Glomerular endothelial cell (primary cell): ENCODE results near the gene BEGAIN. TPM values are rescaled to one million over a fixed set of nuclear protein-coding genes. Genes with fewer than 3 reads are reported as not detected.

ENCODE experiments used
- DNase-seq: peaks from one replicate; pipeline ENCODE4 v3.0.0-alpha.2; 2011; ENCODE audit warnings: low read depth, low spot score; ENCODE audit errors: extremely low read depth
- total RNA-seq: library from RNA; depleted of rRNA; stranded (reverse); fragments of >200 nt; gene quantifications from 2 replicates; pipeline ENCODE4 v1.2.3, GENCODE V29; 2015

Gene BEGAIN
- total RNA-seq, 1 donor from 2014 or later: not detected

DNA sequence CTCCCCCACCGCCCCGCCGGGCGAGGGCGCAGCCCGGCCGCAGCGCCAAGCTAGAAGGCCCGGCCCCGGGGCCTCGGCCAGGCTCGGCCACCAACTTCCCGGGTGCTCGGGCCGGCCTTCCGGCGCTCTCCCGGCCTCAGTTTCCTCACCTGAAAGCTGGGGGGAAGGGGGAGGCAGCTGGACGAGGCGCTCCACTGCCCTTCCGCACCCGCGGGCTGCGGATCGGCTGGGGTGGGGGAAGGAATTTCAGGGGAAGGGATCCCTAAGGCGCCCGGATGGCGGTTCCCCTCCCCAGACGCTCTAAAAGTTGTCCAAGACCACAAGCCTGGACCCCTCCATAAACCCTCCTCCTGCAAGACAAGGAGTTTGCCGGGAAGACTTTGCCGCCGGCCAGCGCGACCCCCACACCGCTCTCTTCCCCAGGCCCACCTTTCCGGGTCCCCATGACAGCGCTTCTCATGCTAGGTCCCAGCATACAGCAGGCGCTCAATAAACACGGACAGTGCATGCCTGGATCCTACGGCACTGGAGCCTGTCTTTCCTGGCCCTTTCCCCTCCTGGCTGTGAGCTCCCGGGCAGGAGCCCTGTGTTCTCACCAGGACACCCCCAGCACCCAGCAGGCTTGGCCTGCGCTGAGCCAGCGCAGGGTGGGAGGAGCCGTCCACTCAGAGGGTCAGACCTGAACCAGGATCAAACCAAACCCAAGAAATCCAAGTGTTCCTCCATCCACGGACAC is 18.1 kb downstream of the BEGAIN start:
- DNase-seq: no peak

DNA sequence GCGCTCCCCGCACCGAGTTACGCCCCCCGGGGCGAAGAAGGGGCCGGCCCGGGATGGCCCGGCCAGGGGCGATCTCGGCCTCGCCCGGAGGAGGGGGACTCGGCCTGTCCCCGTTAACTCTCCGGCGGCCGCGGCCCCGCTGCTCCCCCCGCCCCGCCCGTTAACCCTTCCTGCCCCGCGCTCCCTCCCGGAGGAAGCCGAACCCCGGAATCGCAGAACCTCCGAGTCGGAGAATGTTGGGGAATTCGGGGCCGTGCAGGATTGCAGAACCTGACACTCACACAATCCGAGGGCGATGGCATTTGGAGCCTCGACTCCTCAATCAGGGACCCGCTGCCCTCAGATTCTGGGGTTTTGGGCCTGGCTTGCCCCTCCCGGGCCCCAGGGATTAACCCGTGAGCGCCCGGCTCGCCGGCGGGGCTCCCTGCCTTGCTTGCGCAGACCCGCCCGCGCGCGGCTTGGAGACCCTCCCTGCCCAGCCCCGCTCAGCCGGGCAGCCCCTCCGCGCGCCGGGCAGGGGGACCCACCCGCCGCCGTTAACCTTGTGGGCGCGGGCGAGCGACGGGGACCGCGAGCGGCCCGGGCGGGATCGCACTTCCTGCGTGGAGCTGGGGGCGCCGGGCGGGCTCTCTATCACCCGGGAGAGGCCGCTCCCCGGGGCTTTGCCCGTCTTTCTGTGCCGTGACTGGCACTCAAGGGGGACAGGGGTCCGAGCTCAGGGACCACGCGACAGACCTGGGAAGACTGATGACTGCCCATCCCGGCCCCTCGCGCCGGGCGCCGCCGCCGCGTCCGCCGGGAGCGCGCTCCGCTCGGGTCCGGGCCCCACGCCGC is 18.8 kb downstream of the BEGAIN start:
- DNase-seq: no peak

DNA sequence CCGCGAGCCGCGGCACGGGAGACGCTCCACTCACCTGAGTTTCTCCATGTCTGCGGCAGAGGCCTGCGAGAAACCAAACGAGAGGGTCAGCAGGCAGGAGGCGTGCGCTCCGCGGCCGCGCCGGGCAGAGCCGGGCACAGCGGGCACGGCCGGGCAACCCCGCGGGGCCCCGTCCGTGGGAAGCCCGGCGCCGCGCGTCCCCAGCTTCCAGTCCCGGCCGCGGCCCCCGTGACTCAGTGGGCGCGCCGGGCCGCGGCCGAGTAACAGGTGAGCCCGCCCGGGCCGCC is 19.4 kb downstream of the BEGAIN start:
- no peak for DNase-seq

DNA sequence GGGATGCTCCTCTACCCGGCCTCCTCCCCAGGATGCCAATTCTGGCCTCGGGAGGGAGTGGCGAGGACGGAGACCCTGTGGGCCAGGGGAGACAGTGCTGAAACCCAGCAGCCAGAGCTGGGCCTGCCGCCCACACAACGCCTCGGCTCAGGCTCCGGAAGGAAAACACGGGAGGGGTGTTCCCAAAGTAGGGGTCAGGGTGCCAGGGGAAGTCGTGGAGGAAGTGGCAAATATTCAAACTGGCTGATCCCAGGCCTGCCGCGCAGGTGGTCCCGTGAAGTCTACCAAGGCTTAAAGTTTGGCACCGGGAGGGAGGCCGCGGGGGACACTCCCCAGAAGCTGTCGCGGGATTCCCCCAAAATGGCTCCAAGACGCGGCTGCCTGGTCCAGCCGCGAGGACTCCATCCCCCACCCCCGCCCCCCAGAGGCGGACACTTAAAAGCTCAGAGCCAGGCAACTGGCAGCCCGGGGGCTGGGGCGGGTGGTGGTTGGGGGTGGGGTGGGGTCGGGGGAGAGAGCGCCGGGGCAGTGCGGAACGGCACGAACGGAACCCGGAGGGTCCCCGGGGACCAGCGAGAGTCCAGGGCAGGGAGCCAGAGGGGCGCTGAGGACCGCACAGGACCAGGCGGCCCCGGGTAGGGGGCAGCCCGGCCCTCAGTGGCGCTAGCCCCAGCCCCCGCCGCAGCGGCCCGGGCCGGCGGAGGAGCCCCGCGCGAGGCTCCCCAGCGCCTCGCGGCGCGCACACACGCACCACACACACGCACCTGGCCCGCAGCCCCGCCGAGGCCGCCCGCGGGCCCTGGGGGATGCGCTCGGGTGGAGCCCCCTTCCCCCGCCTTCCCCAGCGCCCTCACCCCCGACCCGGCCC is 20.0 kb downstream of the BEGAIN start:
- no peak for DNase-seq

DNA sequence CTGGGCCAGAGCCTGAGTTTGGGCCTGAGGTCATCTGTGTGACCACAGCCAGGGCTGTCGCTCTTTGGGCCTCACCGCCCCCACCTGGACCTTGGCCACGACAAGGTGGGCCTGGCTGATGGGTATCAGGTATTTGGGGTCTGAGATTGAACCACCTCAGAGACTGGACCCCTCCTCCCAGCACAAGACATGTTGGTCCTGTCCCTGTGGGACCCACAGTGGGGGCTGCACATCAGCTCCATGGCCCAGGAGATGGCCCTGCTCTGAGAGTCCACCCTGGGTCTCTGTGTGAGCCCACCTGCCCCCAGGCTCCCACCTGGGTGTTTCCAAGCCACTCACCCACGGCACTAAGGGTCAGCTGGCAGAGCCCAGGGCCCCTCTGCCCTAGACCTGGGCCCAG is 20.6 kb downstream of the BEGAIN start:
- DNase-seq: no peak

DNA sequence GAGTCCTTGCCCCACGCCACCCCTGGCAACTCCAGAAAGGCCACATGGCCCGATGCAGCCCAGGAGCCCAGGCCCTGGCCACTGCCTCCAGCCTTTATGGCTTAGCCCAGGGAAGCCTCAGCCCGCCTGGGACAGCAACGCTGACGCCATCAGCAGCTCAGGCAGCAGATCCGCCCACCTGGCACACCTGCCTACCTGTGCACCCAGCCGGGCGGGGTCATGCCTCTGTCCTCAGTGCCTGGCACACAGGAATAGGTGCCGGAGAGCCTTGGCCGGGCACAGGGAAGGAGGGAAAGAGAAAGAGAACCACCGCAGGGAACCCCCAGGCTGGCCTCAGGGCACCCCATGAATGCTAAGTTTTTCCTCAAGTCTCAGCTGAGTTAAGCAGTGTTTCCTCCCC is 21.1 kb downstream of the BEGAIN start:
- DNase-seq: no peak

DNA sequence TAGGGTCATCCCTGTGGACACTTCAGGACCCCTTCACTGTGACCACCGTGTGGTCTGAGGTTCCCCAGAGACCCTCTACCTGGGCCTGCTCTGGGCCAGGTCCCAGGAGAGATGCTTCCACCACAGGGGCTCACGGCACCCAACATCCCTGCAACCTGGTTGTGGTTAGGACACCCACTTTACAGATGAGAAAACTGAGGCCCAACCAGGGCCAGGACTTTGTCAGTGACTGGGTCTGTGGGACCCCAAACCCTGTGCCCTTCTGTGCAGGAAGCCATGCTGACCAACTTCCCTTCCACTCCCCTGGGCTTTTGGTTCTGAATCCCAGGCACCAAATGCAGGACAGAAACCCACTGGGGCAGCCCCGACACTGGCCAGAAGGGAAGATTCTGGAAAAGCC is 21.6 kb downstream of the BEGAIN start:
- DNase-seq: no peak

DNA sequence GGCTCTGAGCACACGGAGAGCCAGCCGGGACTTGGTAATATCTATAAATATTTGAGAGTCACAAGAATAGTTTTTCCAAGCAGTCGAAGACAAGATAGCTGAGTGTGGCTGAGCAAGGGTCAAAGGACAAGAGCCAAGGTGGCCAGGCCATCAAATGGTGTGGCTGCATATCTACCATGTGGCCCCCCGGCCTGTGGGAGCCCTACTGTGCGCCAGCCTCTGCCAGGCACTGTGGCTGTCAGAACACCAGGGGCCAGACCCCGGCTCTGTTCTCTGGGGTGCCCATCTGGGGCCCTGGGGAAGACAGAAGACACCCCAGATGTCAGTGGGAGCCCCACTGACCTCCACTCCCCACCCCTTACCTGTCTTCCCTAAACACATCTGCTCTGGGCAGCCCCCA is 22.7 kb downstream of the BEGAIN start:
- no peak for DNase-seq

DNA sequence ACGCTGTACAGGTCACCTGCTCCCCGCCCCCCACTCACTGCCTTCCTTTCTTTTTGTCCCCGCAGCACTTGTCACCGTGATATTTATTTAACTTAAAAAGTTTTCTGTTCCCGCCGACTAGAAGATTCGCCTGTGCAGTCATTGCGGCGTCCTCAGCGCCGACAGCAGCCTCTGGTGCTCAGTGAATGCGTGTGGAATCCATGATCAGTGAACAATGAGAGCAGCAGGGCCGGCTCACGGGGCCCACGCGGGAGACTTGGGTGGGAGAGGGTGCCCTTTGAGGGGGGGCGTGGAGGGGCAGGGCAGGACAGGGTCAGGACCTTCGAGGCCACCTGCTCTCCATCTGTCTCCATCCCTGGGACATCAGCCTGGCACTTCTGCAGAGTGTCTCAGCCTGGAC is 24.5 kb downstream of the BEGAIN start:
- no peak for DNase-seq

DNA sequence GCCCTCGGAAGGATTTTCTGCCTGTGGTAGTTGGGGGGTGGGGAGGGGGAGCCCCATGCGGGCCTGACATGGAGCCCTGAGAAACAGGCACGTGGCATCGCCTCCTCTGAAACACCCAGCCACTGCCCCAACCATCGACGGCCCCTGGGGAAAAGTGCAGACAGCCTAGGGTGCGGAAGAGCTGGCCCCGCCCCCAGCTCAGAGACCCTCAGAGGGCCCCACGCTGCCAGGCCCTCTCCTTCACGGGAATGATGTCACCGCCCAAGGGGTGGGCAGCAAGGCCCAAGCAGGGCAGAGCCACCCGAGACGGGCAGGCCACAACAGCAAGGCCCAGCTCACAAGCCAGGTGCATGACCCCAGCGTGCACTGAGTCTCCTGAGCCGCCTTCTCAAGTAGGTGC is 26.2 kb downstream of the BEGAIN start:
- no peak for DNase-seq

DNA sequence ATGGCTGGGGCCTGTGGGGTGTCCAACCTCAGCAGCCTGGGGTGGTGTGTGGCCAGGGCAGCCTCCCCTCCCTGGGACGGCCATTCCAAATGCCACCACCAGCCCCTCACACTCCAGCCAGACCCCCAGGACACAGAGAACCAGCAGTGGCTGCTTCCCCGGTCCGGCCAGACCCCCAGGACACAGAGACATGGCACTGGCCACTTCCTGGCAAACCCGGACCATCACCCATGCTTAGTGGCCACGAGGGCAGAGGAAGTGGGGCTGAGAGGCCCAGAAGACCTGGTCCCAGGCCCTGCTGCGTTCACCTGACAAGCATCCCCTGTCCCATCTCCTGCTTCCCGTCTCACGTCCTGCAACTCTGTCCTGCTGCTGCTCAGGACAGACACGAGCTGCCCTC is 26.7 kb downstream of the BEGAIN start:
- DNase-seq: no peak

DNA sequence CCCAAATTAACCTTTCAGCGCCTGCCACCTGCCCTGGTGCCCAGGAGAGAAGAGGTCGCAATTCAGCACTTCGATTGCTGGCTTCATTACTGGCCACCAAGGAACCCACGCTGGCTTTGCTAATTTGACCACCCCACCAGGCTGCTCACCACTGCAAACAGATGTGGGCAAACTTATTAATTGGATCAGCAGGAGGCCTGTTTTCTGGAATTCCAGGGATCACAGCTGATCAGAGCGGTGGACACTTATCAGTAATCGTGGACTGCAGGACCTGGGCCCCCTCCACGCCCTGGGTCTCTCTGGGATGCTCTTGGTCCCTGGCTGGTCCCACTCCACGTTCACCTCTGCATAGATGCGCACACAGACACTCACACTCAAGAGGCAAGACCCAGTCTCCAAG is 27.8 kb downstream of the BEGAIN start:
- DNase-seq: no peak

DNA sequence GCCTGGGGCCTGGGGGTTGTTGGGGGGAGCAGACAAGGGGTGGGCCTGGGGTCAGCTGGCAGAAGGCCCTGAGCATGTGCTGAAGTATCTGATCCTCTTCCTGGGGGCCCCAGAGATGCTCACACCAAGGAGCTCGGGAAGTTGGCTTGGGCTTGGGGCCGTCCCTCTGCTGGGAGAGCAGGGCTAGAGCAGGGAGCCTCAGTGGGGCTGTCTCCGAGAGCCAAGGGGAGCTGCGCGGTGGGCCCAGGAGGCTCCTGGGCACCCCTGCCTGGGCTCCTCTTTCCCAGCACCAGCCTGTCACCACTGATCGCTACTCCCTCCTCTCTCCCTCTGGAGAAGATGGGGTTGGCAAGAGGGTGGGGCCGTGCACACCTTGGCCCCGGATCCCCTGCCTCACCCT is 28.3 kb downstream of the BEGAIN start:
- DNase-seq: no peak

DNA sequence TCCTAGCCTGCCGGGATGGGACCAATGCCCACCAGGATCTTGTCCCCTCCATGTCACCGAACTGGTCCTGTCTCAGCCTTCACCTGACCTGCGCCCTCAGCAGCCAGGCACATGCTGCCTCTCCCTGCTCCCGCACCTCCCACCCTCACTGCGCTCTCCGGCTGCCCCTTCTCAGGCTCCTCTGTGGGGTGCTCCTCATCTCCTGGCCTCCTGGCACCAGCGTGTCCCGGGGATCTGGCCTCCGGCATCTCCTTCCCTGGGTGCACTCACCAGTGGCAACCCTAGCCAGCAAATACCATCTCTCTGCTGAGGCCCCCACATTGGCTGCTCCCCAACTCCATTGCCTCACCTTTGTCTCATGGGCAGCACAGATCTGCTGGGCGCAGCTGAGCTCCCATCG is 29.0 kb downstream of the BEGAIN start:
- no peak for DNase-seq

DNA sequence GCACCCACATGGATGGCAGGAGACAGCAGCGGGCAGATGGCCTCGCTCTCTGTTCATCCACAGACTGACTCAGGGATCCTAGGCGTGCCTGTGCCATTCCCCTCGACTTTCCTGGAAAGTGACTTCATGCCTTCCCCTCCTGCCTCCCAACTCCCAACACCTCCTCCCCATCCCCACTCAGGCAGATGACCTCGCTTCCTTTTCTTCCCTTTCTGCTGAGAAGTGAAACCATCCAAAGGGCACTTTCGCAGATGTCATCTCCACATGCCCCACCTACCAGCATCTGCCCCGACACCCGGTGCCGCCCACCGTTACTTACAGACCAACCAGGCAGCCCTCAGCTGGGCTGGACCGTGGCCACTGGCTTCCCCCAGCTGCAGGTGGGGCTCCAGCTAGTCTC is 29.6 kb downstream of the BEGAIN start:
- no peak for DNase-seq

DNA sequence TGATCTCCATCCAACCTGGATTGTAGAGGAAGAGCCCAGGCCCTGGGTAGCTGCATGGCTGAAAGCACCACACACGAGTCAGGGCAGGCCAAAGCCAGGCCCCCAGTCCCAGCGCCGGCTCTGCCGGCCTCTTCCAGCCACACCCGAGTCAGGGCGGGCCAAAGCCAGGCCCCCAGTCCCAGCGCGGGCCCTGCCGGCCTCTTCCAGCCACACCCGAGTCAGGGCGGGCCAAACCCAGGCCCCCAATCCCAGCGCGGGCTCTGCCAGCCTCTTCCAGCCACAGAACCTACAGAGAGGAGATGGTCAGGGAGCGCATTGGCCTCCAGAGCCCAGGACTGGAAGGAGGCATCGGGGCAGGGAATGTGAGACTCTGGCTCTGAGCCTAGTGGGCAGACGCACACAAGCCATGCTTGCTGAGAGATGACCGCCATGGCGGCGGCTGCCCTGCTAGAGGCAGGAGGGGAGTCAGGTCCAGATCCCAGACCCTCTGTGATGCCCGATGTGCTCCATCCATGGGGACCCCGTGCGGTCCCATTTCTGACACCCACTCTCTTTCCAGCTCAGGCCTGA is 30.2 kb downstream of the BEGAIN start:
- no peak for DNase-seq

DNA sequence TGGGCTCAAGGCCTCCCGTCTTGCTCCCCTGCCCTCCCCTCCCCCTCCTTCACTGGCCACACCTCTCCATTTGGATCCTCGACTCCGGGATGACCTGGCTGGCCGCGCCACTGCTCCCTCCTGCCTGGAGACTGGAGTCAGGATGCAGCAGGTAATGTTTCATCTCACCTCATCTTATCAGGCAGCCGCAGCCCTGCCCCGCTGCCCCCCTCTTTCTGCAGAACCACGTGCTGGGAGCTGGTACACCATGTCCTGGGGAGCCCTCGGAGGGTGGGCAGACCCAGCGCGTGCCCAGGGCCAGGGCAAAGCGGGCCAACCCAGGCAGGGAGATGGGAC is 31.1 kb downstream of the BEGAIN start:
- DNase-seq: no peak

DNA sequence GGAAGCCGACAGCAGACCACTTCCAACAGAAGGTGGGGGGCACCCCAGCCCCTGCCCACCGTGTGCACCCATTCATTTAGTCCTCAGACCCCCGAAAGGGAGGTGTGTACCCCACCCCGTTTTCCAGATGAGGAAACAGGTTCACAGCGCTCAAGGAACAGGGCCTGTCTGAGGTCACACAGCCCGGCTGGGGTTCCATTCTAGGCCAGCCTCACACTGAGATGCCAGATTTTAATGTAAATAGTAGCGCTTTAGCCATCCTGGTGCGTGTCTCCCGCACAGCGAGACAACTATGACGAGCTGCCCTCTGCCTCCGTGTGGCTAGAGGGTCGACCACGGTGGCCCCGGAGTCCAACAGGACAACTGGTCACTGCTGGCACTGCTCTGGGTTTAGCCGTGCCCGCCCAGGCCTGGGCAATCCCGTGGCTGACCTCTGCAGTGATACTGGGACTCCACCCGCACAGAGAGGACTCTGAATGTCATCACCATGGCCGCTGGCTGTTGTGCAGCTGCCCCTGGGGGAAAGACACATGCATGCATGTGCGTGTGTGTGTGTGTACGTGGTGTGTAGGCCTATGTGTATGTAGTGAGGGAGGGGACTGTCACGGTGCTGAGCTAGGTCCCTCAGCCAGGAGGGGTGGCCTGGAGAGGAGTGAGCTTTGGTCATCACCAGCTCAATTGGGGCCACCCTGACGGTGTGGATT is 31.6 kb downstream of the BEGAIN start:
- DNase-seq: no peak

DNA sequence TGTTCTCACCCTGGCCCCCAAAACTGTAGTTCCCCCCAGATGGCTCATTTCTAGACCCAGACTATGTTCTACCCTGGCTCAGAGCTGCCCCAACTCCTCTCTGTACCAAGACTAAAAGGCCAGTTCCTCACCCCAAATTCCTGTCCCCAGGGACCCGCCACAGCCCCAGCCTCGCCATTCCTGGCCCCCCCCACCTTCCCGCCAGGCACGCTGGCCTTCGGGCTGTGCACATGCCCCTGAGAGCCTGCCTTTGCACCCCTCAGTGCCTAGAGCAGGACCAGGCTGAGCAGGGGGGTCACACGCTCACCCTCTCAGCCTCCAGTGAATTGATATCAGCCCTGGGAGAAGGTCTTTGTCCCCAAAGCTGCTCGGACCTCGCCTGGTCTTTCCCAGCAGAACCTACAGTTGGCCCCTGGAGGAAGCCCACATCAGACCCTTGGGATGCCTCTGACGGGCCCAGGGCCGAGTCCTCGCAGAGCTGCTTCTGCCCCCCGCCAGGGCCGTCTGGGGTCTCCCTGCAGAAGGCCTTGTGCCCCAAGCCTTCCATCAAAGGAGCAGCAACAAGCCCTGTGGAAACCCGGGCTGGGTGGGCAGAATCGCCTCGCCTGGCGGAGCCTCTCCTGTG is 32.4 kb downstream of the BEGAIN start:
- no peak for DNase-seq

DNA sequence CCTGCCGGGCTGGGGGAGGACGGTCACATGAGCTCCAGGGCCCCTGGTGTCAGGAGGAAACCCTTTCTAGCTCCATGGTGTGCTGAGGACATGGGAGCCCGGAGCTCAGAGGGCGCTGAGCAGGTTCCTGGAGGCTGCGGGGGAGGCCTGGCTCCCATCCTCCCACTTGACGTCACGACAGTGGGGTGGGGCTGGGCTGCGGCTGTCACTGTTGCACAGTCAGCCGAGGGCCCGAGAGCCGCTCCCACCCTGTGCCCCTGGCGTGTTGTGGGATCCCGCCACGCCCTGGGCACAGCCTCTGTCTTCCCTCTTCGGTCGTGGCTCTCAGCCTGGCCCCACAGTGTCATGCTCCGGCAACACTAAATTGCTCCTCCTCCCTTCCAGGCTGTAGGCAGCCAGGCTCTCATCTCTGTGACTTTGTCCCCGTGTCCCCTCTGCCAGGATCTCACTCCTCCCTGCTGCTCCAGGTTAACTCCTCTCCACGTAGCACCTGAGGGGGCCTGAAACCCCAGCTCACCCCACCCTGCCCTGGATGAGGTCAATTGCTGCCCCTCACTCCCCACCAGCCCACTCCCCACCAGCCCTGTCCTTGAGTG is 33.0 kb downstream of the BEGAIN start:
- DNase-seq: no peak
